Stimulated activated naive CD8-positive, alpha-beta T cell treated with anti-CD3 and anti-CD28 coated beads, Interleukin-15, amount 100 ng/mL, for 72 hours (primary cell): ENCODE measurements around the gene FAM209A.

Experiments used
- ATAC-seq: fragments of 150-1000 bp; cut with Tn5 transposase; 2 replicates; pipeline ENCODE4 v1.10.0; 2021; ENCODE audit warnings: mild to moderate bottlenecking, moderate library complexity
- DNase-seq, 2 donors: peaks; one replicate each; pipeline ENCODE4 v3.0.0; 2021 to 2022
- H3K27ac Mint-ChIP-seq, 2 donors: one replicate each; pipeline ENCODE4 v1.8.0; 2022; ENCODE audit warnings: mild to moderate bottlenecking in 2 of 2, mixed read lengths in 2 of 2, moderate library complexity in 2 of 2
- H3K27me3 Mint-ChIP-seq: one replicate; pipeline ENCODE4 v1.8.0; 2022; ENCODE audit warnings: mixed read lengths
- H3K4me1 Mint-ChIP-seq: one replicate; pipeline ENCODE4 v1.8.0; 2022; ENCODE audit warnings: mild to moderate bottlenecking, mixed read lengths
- H3K4me3 Mint-ChIP-seq, 2 donors: one replicate each; pipeline ENCODE4 v1.8.0; 2022; ENCODE audit warnings: mild to moderate bottlenecking in 2 of 2, mixed read lengths in 2 of 2, moderate library complexity in 1 of 2
- H3K9me3 Mint-ChIP-seq, 2 donors: one replicate each; pipeline ENCODE4 v1.8.0; 2022; ENCODE audit warnings: mixed read lengths in 2 of 2

FAM209A gene

GRCh38 chr20:56570832-56571231 is 46.3 kb downstream of the FAM209A start:
- DNase-seq: no peak
- Mint-ChIP-seq H3K4me3 (no peak overlapping the region), H3K4me1 (no peaks in the 10 kb centered on the region), H3K27me3 (peaks cover 20% of the 10 kb centered on the region), H3K9me3 (no peaks in the 10 kb centered on the region), H3K27ac (no peak overlapping the region)
- ATAC-seq: no peak

GRCh38 chr20:56572172-56572571 is 47.6 kb downstream of the FAM209A start:
- Mint-ChIP-seq H3K27ac (no peak overlapping the region), H3K27me3 (peaks cover 26% of the 10 kb centered on the region), H3K4me1 (no peaks in the 10 kb centered on the region), H3K4me3 (no peak overlapping the region), H3K9me3 (no peaks in the 10 kb centered on the region)
- ATAC-seq (no peak), DNase-seq (no peak)

- DNase-seq: no peak
- no peak overlapping the region for H3K4me3 Mint-ChIP-seq
These were observed 49.4 kb downstream of the FAM209A start for GRCh38 chr20:56573986-56574385.

GRCh38 chr20:56574531-56575142 is 50.1 kb downstream of the FAM209A start:
- peak overlapping the region in 1 of 2 donors; percentile 42 for H3K27ac Mint-ChIP-seq
- no peaks in the 10 kb centered on the region for H3K9me3 Mint-ChIP-seq
- DNase-seq (no peak), ATAC-seq (no peak)
- peaks cover 26% of the 10 kb centered on the region for H3K27me3 Mint-ChIP-seq
- no peaks in the 10 kb centered on the region for H3K4me1 Mint-ChIP-seq
- no peak overlapping the region for H3K4me3 Mint-ChIP-seq

More at GRCh38 chr20:56573986-56574385, 49.4 kb downstream of the FAM209A start:
- peaks cover 26% of the 10 kb centered on the region for H3K27me3 Mint-ChIP-seq
- H3K9me3 Mint-ChIP-seq: no peaks in the 10 kb centered on the region
- no peak overlapping the region for H3K27ac Mint-ChIP-seq
- H3K4me1 Mint-ChIP-seq: no peaks in the 10 kb centered on the region
- no peak for ATAC-seq

GRCh38 chr20:56575157-56575556 is 50.6 kb downstream of the FAM209A start:
- ATAC-seq: no peak
- H3K9me3 Mint-ChIP-seq: no peaks in the 10 kb centered on the region
- H3K27ac Mint-ChIP-seq: no peak overlapping the region
- no peaks in the 10 kb centered on the region for H3K4me1 Mint-ChIP-seq
- DNase-seq: no peak
- peaks cover 28% of the 10 kb centered on the region for H3K27me3 Mint-ChIP-seq
- no peak overlapping the region for H3K4me3 Mint-ChIP-seq
